Epidermal melanocyte (primary cell): Measurements from ENCODE around the gene NEU2.
"Not testable (repeated sequence)": the region's sequence is repeated elsewhere in the genome, so short reads cannot be mapped to it uniquely, and the experiment has no call there.

Source experiments
- DNase-seq: peaks from one replicate; pipeline ENCODE4 v3.0.0; 2011; ENCODE audit warnings: low spot score; ENCODE audit not compliant: insufficient read length

The NEU2 gene

DNA sequence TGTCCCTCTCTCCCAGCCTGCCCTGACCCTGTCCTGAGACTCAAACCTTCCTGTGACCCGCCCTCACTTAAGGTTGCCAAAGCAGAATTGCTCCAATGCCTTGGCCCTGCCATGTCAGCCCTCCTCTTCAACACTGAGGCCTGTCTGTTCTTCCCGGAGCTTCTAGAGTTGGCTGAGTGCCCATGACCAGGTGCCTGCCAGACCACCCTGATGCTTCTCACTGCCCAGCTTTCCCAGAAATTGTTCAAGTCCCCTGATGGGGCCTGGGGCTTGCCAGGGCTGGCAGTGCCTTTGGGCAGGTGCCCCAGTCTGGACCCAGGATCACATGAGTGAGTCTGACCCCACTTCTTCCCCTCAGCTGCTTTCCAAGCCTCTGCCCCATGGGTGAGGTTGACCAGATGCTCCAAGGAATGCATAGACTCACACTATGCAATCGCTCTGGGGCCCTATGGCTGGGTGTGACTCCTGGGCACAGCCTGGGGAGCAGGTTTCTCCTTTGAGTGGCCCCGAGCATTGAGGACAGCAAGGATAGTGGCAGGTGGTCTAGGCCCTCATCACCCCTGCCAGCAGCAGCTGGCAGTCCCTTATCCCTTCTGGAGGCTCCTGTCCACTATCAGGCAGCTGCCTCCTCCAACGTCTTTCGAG lies 24.6 kb downstream of the NEU2 start:
- DNase-seq, result no peak

DNA sequence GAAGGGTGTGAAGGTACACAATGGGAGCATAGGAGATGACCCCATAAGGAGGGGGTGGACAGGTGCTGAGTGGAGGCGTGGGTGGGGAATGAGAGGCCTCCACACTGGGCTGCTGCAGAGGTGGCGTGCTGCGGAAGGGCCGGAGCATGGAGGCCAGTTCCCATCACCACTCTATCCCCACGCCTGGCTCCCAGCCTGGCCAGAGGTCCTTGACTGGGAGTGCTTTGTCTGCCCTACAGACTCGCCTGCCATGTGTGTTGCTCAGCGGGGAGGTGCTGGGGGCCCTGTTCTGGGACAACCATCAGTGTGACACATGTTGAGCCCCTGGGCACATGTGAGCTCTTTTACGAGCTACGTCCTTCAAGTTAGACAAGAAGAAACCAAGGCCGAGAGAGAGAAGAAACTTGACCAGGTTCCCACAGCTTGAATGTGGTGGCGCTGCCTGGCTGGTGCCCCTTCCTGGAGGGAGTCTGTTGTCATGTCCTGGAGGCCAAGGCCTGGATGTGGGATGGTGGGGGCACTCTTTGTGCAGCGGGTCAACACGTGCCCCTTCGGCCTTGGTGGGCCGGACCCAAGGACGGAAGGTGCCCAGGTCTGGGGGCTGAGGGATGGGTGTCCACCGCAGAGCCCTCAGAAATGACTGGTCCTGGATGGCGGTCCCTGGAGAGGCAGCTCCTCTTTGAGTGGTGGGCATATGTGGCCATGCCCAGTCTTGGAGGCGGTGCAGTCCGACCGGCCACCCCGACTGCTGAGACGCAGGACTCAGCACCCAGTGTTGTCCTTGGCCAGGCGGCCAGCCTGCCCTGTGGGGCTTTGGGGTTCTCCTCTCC lies 26.5 kb downstream of the NEU2 start:
- DNase-seq, result no peak

DNA sequence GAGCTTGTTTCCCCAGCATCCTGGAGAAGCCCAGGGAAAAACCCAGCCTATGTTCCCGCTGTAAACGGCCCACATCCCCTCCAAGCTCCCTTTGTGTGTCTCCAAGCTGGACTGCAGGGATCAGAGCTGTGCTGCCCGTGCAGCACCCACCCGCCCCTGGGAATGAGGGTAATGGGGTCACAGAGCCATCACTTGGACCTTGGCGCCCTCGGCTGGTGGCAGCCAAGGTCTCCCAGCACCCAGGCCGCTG lies 27.0 kb downstream of the NEU2 start:
- DNase-seq, result no peak

DNA sequence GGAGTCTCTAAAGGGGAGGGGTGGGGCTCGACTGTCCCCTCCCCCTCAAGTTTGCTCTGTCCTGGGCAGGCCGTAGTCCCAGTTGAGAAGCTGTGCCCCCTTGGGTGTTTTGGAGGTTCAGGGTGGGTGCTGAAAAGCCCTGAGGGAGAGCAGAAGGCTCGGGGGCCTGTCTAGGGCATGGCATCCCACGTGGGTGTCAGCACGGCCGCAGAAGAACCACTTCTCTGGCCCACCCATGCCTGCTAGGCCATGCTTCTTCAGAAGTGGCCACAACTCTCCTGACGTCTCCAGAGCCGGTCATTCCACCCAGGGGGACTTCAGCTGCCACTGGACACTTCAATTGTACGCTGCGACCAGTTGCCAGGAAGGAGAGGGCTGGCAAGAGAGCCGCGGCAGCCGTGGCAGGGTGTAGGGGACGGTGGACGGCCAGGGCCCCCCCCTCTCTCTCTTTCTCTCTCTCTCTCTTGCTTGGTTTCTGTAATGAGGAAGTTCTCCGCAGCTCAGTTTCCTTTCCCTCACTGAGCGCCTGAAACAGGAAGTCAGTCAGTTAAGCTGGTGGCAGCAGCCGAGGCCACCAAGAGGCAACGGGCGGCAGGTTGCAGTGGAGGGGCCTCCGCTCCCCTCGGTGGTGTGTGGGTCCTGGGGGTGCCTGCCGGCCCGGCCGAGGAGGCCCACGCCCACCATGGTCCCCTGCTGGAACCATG lies 27.5 kb downstream of the NEU2 start, which contains the start of gene INPP5D:
TSS of gene INPP5D (plus strand) at position 546 of the 704 bp plus-strand sequence. CDS start at position 683, 137 bp downstream.
- no peak for DNase-seq

DNA sequence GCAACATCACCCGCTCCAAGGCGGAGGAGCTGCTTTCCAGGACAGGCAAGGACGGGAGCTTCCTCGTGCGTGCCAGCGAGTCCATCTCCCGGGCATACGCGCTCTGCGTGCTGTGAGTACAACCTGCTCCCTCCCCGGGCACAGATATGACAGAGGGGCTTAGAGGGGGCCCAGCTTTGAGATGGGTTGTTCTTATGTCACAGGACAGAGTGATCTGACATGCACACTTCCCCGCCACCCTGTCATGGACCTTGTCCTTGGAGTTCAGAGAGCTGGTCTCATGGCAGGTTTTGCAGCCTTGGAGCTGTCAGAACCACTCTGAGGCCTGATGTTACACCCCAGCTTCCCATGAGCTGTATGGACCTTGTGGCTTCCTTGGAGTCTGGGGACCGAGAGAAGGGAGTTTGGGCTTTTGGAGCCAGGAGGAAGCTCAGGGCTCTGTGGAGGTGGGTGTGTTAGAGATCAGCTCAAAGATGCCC lies 28.1 kb downstream of the NEU2 start:
- no peak for DNase-seq

DNA sequence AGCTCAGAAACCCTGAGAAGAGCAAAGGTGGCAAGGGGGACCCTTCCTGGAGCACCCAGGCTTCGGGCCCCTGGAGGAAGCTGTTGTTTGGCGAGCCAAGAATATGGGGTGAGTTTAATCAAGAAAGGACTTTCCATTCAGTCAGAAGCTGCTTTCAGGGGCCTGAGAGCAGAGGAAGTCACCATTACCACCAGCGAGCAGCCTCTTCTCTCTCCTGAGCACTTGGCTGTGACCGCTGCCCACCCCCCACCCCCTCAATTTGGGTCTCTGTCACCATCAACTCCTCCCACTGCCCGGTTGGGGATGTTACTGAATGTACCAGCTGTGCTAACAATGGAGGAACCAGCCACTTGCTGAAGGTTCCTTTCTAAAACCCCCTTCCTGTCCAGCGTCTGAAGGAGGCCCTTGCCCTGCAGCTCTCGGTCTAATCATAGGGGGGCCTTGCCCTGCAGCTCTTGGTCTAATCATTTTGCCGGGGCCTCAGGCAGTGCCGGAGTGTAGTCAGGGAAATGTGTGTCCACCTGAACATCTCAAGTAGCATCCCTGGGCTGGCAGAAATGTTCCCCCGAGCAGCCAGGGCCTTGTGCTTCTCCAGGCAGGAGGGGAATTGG lies 28.6 kb downstream of the NEU2 start:
- DNase-seq, result no peak

DNA sequence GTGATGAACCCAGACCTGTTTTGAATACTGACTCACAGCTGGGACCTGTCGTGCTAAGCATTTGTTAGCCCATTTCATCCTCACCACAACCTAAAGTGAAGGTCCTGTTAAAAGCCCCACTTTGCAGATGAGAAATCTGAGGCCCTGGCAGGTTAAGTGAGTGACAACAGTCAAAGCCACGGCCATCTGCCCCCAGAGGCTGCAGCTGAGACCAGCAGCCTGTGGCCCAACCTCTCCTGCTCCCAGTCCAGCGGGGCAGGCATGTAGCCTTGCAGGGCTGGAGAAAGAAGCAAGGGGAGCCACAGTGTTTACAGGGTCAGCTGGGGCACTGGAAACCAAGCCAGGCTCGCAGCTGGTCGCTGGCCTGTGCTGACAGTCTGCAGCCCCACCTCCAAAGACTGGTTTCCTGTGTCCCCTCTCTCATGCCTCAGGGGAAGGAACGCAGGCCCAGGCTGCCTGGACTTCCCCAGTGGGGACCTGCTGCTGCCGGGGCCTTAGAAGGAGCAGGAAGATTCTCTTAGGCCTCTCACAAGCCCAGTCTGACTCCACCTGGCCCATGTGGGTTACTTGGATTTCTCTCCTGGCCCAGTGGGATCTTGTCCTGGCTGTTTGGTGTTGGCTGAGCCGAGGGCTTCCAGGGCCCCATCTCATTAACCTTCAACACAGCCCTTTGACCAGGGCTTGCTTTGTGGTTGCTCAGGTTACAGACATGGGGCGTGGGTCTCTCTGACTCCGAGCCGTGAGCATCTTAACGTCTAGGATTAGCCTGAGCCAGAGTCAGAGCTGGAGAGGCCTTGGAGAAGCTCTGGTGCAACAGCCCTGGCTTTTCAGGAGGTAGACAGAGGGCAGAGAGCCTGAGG lies 29.3 kb downstream of the NEU2 start:
- no peak for DNase-seq

DNA sequence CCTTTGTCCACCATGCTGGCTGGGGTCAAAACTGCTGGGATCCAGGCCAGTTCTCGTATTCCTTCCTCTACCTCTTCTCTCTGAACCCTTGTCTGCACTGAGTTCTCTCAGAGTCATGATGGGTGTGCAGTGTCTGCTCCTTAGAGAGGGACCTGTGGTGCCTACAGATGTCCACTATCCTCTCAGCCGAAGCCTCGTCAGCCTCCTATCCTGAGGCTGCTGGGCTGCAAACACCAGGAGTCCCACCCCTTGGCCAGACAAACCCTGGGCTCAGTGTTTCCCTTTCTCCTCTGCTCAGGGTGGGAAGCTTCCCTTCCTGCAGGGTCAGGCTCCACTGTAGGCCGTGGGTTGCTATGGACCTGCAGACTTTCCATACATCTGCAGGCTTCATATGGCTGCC lies 30.0 kb downstream of the NEU2 start:
- no peak for DNase-seq

DNA sequence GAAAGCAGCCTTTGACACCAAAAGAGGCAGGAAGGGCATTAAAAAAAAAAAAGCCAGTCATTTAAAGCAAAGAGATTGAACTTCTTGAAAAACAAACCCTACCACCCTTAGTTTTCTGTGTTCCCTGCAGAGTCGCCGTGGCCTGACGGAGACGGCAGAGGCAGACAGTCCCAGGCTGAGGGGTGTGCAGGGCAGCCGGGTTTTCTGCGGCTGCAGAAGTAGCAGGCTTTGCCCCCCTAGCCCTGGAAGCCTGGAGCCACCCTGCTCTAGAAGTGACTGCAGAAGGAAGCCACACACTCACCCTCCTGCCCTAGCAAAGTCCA lies 30.4 kb downstream of the NEU2 start:
- DNase-seq, result no peak

DNA sequence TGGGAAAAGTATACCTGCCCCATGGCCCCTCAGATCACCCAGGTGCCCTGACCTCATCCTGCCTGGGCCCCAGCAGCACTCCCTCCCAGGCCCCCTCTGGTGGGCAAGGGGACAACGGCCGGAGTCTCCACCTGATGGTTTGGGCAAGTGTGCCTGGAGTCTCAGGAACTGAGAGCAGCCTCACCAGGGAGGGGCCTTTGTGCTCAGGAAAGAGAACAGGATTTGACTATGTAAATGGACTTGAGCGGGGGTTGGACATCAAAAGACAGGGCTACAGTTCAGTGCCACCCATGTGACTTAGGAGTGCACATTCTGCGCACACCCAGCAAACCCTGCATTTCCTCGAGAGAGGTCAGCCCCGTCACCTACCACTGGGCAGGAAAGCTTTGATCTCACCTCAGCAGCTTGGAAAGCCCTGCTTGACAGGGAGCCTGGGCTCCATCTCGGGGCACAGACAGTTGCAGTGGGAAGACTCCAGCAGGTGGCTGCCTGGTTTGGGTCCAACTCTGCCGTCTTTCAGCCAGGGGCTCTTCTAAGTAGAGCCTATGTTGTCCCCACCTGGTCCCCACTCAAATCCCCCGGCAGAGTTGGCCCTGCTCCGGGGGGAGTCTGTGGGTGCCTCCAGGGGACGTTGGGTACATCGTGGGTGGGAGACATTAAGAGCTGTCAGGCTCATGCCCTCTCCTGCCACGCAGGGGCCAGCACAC lies 30.9 kb downstream of the NEU2 start:
- no peak for DNase-seq

DNA sequence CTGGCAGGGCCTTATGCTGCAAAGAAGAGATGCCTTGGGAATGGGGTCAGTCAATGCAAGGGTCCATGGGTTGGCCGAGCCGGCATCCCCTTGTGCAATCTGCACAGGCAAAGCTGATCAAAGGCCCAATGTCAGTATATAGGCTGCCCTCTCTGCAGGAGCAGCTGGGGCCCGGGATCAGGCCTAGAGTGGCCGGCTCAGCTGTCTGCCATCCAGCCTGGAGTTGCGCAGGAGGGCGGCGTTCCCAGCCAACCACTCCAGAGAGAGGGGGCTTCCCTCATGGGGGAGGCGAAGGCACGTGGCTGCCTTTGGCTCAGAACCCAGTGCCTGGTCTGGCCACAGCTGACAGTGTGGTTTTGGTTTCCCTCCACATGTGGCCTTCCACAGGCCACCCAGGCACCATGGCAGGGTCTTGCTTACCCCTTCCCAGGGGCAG lies 31.5 kb downstream of the NEU2 start:
- no peak for DNase-seq

DNA sequence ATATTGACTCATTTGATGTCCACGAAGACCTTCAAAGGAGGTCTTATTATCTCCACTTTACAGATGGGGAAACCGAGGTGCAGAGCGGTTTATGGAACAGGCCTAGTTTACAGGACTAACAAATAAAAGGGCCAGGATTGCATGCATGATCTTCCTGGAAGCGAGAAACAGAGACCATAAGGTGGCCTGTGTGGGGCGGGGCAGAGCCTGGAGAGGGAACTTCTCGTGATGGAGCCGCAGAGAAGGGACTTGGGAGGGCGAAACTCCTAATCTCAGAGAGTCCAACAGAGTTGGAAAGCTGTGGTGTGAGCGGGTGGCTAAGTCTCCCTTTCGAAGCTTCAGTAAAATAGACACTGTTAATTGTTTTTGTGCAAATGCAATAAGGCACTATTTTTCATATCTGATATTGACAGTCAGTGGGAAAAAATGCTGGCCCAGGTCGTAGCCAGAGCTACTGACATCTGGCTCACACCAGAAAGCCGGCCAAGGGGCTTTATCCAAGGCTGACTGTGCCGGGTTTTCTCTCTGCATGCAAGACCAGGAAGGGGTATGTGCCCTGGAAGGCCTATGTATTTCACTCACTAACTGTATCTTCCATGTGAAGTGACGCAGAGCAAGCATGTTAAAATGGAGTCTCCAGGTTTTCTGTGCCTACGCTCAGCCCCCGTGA lies 32.2 kb downstream of the NEU2 start:
- DNase-seq, result no peak

DNA sequence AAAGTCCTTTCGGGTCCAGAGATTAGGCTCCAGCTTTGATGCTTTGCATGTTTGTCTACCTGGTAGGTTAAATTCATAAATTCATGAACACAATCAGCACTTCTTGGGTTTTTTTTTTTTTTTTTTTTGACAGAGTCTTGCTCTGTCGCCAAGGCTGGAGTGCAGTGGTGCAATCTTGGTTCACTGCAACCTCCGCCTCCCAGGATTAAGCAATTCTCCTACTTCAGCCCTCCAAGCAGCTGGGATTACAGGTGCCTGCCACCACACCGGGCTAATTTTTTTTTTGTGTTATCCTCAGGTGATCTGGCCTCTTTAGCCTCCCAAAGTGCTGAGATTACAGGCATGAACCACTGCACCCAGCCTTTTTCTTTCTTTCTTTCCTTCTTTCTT lies 32.7 kb downstream of the NEU2 start:
- not testable (repeated sequence) for DNase-seq

DNA sequence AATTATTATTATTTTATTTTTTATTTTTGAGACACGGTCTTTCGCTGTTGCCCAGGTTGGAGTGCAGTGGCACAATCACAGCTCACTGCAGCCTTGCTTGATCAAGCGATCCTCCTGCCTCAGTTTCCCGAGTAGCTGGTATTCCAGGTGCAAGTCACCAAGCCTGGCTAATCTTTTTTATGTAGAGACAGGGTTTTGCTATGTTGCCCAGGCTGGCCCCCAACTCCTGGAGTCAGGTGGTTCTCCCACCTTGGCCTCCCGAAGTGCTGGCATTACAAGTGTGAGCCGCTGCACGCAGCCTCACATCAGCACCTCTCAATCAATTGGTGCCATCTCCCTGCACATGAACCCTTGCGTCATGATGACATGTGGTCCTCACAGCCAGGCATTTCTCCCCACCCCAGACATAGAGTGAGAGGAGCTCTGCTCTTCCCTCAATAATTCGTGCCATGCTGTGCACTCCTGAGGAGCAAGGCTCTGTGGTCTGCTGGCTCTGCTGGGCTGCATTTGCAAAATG lies 33.5 kb downstream of the NEU2 start:
- DNase-seq, result no peak

DNA sequence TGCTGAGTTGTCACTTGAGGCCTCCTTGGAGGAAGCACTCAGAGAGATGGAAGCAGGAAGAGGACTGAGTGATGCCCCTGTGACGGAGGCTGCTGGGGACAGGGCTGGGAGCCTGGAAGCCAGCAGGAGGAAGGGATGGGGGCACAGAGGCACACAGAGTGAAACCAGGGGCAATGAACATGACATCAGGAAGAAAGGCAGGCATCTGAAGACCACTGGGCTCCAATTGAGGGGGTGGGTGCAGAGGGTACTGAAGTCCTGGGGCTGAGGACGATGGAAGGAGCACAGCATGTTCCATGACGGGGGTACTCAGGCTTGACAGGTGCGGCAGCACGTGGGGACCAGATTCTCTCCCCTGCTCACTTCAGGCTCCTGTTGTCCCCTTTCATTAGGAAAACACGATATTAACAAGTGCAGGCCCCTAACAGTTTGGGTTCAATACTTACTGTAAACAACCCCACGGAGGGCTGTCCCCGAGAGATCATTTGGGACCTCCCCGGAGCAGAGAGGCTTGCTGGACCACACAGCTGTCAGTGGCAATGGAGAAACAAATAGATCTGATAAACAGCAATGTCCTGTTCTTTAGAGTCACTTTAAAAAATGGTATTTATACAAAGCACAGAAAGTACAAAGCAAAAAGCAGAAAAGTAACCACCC lies 36.4 kb downstream of the NEU2 start:
- DNase-seq, result no peak

DNA sequence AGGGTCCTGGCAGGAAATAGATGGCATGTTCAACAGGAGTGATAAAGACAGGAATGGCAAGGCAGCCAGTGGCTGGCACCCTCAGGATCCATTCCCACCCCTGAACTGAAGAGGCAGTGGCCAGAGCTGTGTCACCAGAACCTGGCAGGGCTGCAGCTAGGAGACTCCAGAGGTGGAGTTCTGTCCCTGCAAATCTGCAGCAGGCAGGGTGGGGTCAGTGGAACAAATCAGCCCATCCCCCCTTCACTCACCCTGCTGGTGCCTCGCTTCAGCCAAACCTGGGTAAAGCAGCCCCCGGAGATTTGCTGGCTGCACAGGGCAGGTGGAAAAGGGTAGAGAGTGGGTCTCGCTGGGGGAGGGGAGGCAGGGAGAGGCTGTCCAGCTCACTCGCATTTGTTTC lies 40.4 kb downstream of the NEU2 start:
- no peak for DNase-seq

DNA sequence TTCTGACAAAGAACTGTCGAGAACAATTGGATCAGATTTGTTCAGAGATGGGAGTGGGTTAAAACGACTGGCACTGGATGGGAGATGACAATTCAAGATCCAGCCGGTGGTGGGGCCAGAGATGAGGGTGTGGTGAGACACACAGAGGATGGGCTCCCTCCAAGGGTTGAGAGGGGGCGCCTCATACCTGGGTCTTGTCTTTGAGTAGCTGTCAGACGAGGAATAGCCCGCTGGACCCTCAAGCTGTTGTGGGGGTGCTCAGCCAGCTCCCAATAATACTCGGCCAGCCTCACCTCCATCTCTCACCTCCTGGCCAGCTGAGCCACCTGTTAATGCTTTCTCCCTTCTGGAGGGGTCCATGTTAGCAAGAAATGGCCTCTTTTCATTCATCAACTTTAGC lies 41.6 kb downstream of the NEU2 start:
- no peak for DNase-seq

DNA sequence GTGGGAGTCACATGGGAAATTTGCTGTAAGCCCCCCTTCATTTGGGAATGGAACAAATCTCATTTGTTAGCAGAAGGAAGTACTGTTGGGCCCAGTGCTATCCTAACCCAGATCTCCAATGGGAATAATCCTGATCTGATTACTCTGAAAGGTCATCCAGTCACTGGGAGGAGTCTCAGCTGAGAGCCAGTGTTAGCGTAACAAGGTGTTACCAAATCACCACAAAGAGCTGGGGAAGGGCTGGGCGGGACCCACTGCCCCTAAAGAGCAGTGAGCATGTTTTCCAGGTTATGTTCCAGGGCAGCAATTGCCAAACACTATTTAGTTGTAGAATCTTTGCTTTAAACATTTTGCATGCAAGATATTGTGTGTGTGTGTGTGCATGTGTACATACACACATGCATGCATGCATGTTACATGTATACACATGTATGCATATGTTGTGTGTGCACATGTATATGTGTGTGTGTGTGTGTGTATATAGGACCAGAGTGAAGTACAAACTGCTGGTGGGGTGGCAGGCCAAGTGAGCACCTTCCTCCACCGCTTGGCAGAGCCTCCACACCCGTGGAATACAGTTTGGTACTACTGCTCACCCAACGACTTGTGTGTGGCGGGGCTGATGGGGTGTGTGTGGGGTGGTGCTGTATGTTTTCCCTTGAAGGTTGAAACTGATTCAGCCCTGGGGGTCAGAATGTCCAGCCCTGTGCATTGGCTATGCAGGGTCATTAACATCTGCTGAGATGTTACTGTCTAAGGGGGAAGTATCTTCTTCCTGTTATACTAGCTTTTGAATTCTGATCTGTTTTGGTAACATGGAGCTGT lies 42.9 kb downstream of the NEU2 start:
- DNase-seq, result no peak
